Muscle of back (tissue), 11 donors: ENCODE results near the gene GPATCH2L. TPM values are rescaled to one million over a fixed set of nuclear protein-coding genes. Genes with fewer than 3 reads are reported as not detected.

Experiments
- DNase-seq, 3 donors: peaks; one replicate each; pipeline versions ENCODE4 v3.0.0 to v3.0.0-alpha.2; 2013
- polyA plus RNA-seq, 10 donors: library from polyadenylated mRNA; unstranded; fragments of 120-200 nt; gene quantifications; one replicate each; pipeline ENCODE4 v1.2.1, GENCODE V29; 2013; ENCODE audit not compliant: insufficient read length in 10 of 10

Gene GPATCH2L
- polyA plus RNA-seq, 10 donors: 18.2 to 27.9 (median 23.1) TPM

GRCh38 chr14:76134231-76134630 is 17.5 kb upstream of the GPATCH2L start:
- DNase-seq: no peak

- no peak for DNase-seq
These were observed 16.0 kb upstream of the GPATCH2L start for GRCh38 chr14:76135722-76136121.

DNA sequence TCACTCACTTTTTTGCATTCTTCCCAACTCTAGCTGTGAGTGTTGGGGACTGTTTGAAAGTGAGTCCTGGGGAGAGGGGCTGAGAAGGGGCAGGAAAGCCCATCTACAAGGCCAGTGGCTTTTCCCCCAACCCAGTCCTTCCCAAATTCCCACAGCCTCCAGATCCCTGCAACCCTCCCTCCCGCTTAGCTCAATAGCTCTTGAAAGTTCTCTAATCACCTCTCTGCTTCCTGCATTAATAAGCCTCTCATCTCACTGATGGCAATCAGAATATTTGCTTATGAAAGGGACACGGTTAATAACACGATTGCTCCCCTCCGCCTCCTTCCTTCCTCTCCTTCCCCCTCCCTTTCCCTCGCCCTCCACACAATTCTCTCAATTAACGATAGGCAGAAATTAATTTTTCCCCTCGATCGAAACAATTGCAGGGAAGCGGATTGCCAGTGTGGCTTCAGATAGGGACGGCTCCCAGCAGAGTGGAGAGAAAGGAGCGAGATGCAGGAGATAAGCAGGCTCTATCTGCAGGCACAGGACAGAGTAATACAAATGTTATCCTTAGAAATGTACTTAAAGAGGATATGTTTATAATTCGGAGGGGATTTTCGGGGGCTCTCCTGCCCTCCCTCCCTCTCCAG is 15.1 kb upstream of the GPATCH2L start:
- DNase-seq: no peak

DNA sequence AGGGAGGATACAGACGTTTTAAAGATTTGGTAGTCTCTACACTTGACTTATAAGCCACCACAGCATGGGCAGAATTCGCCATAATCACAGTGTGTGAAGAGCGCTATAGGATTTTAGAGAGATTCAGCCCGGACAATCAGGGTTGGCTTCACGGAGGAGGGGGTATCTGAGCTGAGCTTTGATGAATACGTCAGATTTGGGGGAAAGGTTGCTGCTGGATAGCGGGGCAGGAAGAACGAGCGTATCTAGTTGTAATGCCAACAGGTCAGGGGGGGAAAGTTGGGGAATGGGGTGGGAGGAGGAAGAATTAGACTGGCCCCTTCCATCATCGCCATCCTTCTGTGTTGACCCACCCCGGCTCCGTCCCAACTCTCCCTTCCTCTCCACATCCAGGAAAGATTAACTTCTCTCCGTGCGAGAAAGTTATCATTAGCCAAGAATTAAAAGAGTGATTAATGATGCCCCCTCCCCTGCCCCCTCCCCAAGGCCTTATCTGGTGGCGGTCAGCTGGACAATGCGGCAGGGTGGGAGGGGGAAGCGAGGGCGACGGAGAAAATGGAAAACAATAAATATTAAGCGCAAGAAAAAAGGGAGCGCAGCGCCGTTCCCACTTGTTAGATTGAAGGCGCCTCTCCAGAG is 13.5 kb upstream of the GPATCH2L start:
- DNase-seq: no peak

DNA sequence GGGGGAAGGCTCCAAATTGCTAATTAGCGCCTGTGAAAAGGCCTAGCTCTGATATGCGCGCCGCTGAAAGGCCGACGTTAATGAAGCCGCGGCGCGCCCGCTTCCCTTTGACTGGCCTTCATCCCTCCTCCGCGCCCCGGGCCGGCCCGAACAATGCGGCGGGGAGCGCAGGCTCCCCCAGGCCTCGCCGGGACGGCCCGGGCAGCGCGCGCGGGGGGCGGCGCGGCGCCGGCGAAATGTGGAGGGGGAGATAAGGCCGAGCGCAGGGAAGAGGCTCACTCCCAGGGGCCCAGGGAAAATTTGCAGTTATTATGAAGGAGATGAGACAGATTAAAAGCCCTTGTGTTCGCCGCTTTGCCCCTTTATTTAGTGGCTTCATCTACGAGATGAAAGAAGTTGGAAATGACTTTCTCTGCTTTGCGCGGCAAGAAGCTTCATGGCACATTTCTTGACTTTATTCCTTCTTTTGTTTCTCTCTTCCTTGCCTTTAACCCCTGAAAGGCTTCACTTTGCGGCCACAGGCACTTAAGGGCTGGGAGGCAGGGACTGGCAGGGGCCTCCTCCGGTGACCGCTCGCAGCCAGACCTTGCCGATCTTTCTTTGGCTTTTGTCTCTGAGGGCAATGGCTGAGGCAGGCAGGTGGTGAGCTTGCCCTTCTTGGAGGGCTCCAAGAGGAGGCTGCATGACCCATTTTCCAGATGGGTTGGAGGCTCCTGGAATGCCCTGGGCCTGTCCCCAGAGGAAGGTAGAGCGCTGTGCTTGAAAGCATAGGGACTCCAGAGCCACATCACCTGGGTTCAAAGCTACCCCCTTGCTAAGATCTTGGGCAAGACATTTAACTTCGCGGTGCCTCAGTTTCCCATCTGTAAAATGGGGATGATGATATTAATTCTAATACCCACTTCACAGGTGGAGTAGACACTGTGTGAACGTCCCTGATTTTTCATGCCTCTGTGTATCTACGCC is 12.7 kb upstream of the GPATCH2L start:
- peak in 1 of 3 donors; percentile 21 for DNase-seq

DNA sequence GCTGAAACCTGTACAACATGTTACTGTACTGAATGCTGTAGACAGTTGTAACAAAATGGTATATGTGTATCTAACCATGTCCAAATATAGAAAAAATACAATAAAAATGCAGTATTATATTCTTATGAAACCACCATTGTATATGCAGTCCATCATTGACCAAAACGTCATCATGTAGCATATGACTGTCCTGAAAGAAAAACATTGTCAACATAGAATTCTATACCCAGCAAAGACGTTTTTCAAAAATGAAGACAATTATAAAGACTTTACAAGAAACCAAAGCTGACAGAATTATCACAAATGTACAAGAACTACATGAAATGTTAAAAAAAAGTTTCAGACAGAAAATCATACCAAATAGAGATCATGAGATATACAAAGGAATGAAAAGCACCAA is 8.1 kb upstream of the GPATCH2L start:
- DNase-seq: no peak

GRCh38 chr14:76146976-76147375 is 4.7 kb upstream of the GPATCH2L start:
- no peak for DNase-seq

GRCh38 chr14:76149196-76149595 is 2.5 kb upstream of the GPATCH2L start:
- DNase-seq: no peak

DNA sequence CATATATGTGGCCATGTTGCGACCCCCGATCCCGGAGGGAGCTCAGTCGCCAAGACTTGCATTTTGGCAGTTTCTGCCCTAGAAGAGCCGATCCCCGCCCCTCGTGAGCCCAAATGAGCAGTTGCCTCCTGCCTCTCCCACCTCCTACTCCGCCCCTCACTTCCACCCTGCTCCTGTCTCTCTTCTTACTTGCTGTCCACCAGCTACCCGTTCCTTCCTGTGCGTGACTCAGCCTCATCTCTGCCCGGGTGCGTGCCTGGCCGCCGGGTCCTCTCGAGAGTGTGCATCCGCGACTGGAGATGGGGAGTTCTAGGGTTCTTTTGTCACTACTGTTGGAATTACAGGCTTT is 585 bp downstream of the GPATCH2L start:
- peak; percentile 55 to 81 (median 60) for DNase-seq

- DNase-seq: no peak
These were observed 2.2 kb downstream of the GPATCH2L start for GRCh38 chr14:76153919-76154318.

- no peak for DNase-seq
These were observed 2.9 kb downstream of the GPATCH2L start for GRCh38 chr14:76154539-76155126.

GRCh38 chr14:76163668-76164363 is 12.1 kb downstream of the GPATCH2L start:
- no peak for DNase-seq

DNA sequence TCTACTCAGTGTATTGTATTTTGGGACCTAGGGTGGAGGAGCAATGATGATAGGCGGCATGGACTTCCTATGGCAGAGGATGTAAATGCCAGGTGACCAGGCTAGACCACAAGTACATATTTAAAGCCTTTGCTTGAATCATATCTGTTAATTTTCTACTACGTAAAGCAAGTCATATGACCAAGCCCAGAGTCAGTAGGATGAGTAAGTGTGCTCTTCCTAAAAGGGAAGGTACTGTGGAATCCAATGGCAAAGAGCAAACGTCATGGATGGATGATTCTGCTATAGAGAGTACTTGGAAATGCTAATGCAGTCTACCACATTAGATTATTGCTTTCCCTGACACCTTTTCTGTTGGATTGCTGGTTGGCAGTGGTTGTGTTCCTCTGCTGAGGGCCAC is 16.8 kb downstream of the GPATCH2L start:
- DNase-seq: no peak

- no peak for DNase-seq
These were observed 18.1 kb downstream of the GPATCH2L start for GRCh38 chr14:76169776-76170175.

DNA sequence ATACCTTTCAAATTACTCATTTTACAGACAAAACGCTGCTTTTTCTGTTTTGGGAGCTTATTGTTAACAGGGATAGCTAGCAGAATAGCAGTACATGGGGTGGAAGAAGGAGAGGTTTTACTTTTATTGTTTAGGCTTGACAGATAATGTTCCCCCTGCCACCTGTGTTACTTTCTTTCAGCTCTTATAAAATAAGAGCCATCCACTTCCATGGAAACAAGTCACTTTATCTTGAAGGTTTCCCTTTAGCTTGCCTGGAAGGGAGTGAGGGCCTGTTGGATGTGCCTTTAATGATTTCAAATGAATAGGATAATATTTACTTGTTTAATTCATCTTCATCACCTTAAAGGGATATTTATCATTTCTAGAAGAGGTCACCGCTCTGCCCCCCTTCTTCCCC is 23.3 kb downstream of the GPATCH2L start:
- DNase-seq: no peak

- no peak for DNase-seq
These were observed 24.2 kb downstream of the GPATCH2L start for GRCh38 chr14:76175942-76176341.

DNA sequence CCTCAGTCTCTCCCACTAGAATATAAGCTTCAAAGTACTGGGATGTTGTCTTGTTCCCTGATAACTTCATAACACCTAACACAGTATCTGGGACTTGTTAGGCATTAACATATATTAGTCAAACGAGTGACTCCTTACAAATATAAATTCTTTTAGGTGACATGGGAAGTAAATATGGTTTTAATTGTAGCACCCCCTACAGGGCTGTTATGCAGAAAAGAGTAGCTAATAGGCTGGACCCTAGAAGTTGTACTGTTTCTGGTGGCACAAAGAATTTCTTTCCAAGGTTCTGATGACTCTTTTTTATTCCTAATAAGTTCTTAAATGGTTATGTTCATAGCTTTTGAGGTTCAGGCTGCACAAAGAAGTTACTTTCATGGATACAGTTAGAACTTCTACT is 29.8 kb downstream of the GPATCH2L start:
- DNase-seq: no peak

GRCh38 chr14:76186308-76187027 is 34.7 kb downstream of the GPATCH2L start:
- no peak for DNase-seq

DNA sequence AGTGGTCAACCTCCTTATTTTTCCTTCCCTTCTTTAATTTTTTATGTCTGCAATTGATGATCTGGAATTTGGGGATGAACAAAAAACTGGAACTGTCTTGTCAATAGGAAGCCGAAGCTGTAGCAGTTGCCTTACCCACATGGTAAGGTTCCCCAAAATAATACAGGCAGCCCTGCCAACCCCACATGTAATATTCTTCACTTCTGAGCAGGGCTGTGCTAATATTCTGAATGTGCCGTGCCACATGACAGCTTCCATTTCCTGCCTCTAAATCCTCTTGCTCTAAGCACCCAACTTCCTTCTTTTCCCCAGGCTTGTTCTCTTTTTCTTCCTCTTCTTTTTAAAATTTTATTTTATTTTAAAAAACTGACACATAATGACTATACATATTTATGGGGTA is 39.6 kb downstream of the GPATCH2L start:
- peak; percentile 9 to 31 (median 11) for DNase-seq

- DNase-seq: no peak
These were observed 42.0 kb downstream of the GPATCH2L start for GRCh38 chr14:76193696-76194095.

GRCh38 chr14:76194327-76194726 is 42.6 kb downstream of the GPATCH2L start:
- no peak for DNase-seq
